Measurements from ENCODE around the gene FAM163B. TPM values are rescaled to one million over a fixed set of nuclear protein-coding genes. Genes with fewer than 3 reads are reported as not detected.

FAM163B gene
- total and polyA plus RNA-seq, 2 donors (not counting 3 experiments of a cell fraction or from before 2014, with no cell fraction given) = not detected

GRCh38 chr9:133571896-133572595 lies 37.1 kb downstream of the FAM163B start:
- DNase-seq (ENCODE audit: low read depth, low spot score) (no peak), FAIRE-seq (no peak)
- H3K79me2 ChIP-seq (ENCODE audit: control insufficient read depth, insufficient read depth, low read length) = no peaks in the 10 kb centered on the region
- BruUV-seq (replicated peaks) = no TSS peak
- ChIA-PET POLR2A (no interaction called here), CTCF (interaction anchor here (1.9 kb wide), 1 partner anchor 9 kb away, joined by 5 read pairs; no protein-coding TSS in a partner anchor)
- H4K20me1 ChIP-seq (replicated peaks; ENCODE audit: control insufficient read depth, extremely low read depth, insufficient read depth, low read length) = no peaks in the 10 kb centered on the region
- H3K9me1 ChIP-seq (replicated peaks; ENCODE audit: control insufficient read depth, extremely low read depth, insufficient read depth, low read length) = no peaks in the 10 kb centered on the region
- TF ChIP-seq GATA2 (IDR thresholded peaks at IDR 0.05; ENCODE audit: insufficient read depth, insufficient read length, low read depth, low read length) = no peak
- no peak for TF ChIP-seq CTCF (IDR thresholded peaks at IDR 0.05; ENCODE audit: extremely low read depth in 1 of 2, insufficient read depth in 1 of 2, low read depth in 1 of 2, low read length in 2 of 2)
- TF ChIP-seq MAX (IDR thresholded peaks at IDR 0.05; ENCODE audit: insufficient read depth, insufficient read length) = no peak
- no peak for TF ChIP-seq FOS (IDR thresholded peaks at IDR 0.05; ENCODE audit: borderline replicate concordance, insufficient read depth, low read length)
- no peak for TF ChIP-seq EZH2 (IDR thresholded peaks at IDR 0.05; ENCODE audit: borderline replicate concordance, low read depth, low read length, severe bottlenecking)
- TF ChIP-seq JUN (IDR thresholded peaks at IDR 0.05; ENCODE audit: borderline replicate concordance, insufficient read depth, insufficient read length, low read depth) = no peak
- no peak for TF ChIP-seq MYC (IDR thresholded peaks at IDR 0.05; ENCODE audit: low read depth, low read length)
- no peak for TF ChIP-seq POLR2A (IDR thresholded peaks at IDR 0.05; ENCODE audit: low read depth, low read length)
- TF ChIP-seq POLR2AphosphoS5 (IDR thresholded peaks at IDR 0.05; ENCODE audit: insufficient read depth, low read depth, low read length) = no peak
- no peak overlapping the region for H3K9ac ChIP-seq (replicated peaks; ENCODE audit: extremely low read depth, insufficient read depth, low read length)
- dilution Hi-C loops (cut with MboI; ENCODE audit: extremely low pct_ligation_motif_present, low sequenced_read_pairs) (no loop called here), intact Hi-C loops (cut with micrococcal nuclease) (no loop called here)
- H3K9me3 ChIP-seq (replicated peaks; ENCODE audit: control insufficient read depth, insufficient read depth, low read length) = no peaks in the 10 kb centered on the region
- peaks cover 2% of the 10 kb centered on the region for H3K4me1 ChIP-seq (ENCODE audit: control insufficient read depth, extremely low read depth, insufficient read depth, low read length)
- no peak overlapping the region for H3K4me3 ChIP-seq (replicated peaks in 1 of 3; ENCODE audit: insufficient read depth in 1 of 3, low read depth in 1 of 3, low read length in 3 of 3)
- no peaks in the 10 kb centered on the region for H3K36me3 ChIP-seq (ENCODE audit: control insufficient read depth in 2 of 2, extremely low read depth in 1 of 2, insufficient read depth in 2 of 2, low read length in 2 of 2)
- no peak overlapping the region for H3K27ac ChIP-seq (ENCODE audit: insufficient read depth, low read depth, low read length)
- no peak overlapping the region for H3K4me2 ChIP-seq (ENCODE audit: insufficient read depth, low read length)
- no peaks in the 10 kb centered on the region for H3K27me3 ChIP-seq (ENCODE audit: control insufficient read depth in 2 of 2, insufficient read depth in 2 of 2, low read length in 2 of 2)
- H2AFZ ChIP-seq (ENCODE audit: low read depth, low read length) = no peak overlapping the region

Data from endothelial cell of umbilical vein (primary cell).